H1 (cell line): ENCODE results near the gene HSPB1. TPM values are rescaled to one million over a fixed set of nuclear protein-coding genes. Genes with fewer than 3 reads are reported as not detected.

Experiments used
- E2F6 ChIP-seq: IDR thresholded peaks from 2 replicates; pipeline ENCODE4 v1.6.1; 2012; ENCODE audit warnings: inconsistent platforms
- EZH2 ChIP-seq: fragments of 200-600 bp; sonication (generic); IDR thresholded peaks from 2 replicates; pipeline ENCODE4 v1.7.1; 2012; ENCODE audit warnings: low read depth, mild to moderate bottlenecking, moderate library complexity, low read length, inconsistent platforms; ENCODE audit not compliant: severe bottlenecking
- MAX ChIP-seq: IDR thresholded peaks from 2 replicates; pipeline ENCODE4 v1.6.1; 2012; ENCODE audit warnings: inconsistent platforms
- POLR2AphosphoS5 ChIP-seq: IDR thresholded peaks from 2 replicates; pipeline ENCODE4 v1.6.1; 2011; ENCODE audit warnings: low read depth, low read length
- polyA plus RNA-seq, 7 experiments: library from polyadenylated mRNA; depleted of rRNA in 3 of 7; stranded (reverse) in 5 of 7; unstranded in 2 of 7; fragments of >200 nt in 5 of 7; fragments of 200-250 nt in 2 of 7; gene quantifications; 1 replicate in 5 of 7; 2 replicates in 1 of 7; 4 replicates in 1 of 7; pipeline versions ENCODE4 v1.2.1 to v1.2.3, GENCODE V29; 2011 to 2013; ENCODE audit warnings: missing spikeins in 2 of 7, mixed read lengths in 2 of 7
- total RNA-seq: library from RNA; stranded (reverse); fragmentation: NEBNext Ultra II Directional; extraction: Animal tissue kit (Norgen Biotek cat#: 25700); gene quantifications from 2 replicates; pipeline ENCODE4 v1.2.1, GENCODE V29; 2021

HSPB1 gene
- total and polyA plus RNA-seq, 2 of the 8 experiments (the other 6 are each of a cell fraction or from before 2014, with no cell fraction given), result 165 to 254 TPM

- no peak for TF ChIP-seq POLR2AphosphoS5
- no peak for TF ChIP-seq E2F6
- TF ChIP-seq MAX, result no peak
- no peak for TF ChIP-seq EZH2
These were observed 51.3 kb downstream of the HSPB1 start (continued) for GRCh38 chr7:76353744-76354143.

Other genes with a start within 250 kb of the HSPB1 start
- 16.0 and 17.4 TPM in 2 replicates for gene SRRM3, start 100.8 kb upstream of the HSPB1 start, total RNA-seq
- 10.4 and 18.4 TPM in 2 replicates for gene SRRM3, start 100.8 kb upstream of the HSPB1 start, polyA plus RNA-seq (2011; rRNA removed)
- gene YWHAG, start 56.3 kb downstream of the HSPB1 start, total RNA-seq, result 241 and 244 TPM in 2 replicates
- 57.2 and 62.9 TPM in 2 replicates for gene YWHAG, start 56.3 kb downstream of the HSPB1 start, polyA plus RNA-seq (2011; rRNA removed)
- 10.8 and 11.8 TPM in 2 replicates for gene SSC4D, start 107.0 kb downstream of the HSPB1 start, total RNA-seq
- 27.5 and 30.8 TPM in 2 replicates for gene SSC4D, start 107.0 kb downstream of the HSPB1 start, polyA plus RNA-seq (2011; rRNA removed)
- 1.4 and 1.5 TPM in 2 replicates for gene ZP3, start 122.3 kb downstream of the HSPB1 start, total RNA-seq
- gene ZP3, start 122.3 kb downstream of the HSPB1 start, polyA plus RNA-seq (2011; rRNA removed), result 2.4 and 4.0 TPM in 2 replicates
- gene DTX2, start 159.0 kb downstream of the HSPB1 start, total RNA-seq, result 55.6 and 59.1 TPM in 2 replicates
- gene DTX2, start 159.0 kb downstream of the HSPB1 start, polyA plus RNA-seq (2011; rRNA removed), result 37.4 and 52.3 TPM in 2 replicates
- 18.4 and 20.6 TPM in 2 replicates for gene UPK3B, start 207.9 kb downstream of the HSPB1 start, total RNA-seq
- 5.9 and 14.2 TPM in 2 replicates for gene UPK3B, start 207.9 kb downstream of the HSPB1 start, polyA plus RNA-seq (2011; rRNA removed)
- gene SPDYE16, start 240.6 kb downstream of the HSPB1 start, total RNA-seq, result not detected in 2 replicates
- 0.03 TPM in 1 of 2 replicates, not detected in the other for gene SPDYE16, start 240.6 kb downstream of the HSPB1 start, polyA plus RNA-seq (2011; rRNA removed)